ENCODE data around the gene UBE2M.

The UBE2M gene

DNA sequence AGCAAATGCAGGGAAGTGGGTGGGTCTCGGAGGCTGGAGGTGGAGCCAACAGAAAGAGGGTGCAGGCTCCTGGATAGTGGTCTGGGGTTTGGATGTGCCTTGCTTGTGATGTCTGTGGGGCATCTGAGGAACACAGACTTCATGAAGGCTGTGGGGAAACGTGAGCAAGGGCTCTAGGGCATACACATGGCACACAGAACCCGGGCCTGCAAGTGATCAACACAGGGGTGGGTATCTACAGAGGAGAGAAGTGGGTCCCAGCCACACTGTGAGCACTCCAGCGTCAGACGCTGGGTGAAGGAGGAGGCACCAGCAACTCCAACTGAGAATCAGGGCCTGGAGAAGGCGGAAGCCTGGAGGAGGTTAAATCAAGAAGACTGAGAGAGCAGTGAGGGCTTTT lies 5.4 kb upstream of the UBE2M start:
- TF ChIP-seq, protein P1, sequence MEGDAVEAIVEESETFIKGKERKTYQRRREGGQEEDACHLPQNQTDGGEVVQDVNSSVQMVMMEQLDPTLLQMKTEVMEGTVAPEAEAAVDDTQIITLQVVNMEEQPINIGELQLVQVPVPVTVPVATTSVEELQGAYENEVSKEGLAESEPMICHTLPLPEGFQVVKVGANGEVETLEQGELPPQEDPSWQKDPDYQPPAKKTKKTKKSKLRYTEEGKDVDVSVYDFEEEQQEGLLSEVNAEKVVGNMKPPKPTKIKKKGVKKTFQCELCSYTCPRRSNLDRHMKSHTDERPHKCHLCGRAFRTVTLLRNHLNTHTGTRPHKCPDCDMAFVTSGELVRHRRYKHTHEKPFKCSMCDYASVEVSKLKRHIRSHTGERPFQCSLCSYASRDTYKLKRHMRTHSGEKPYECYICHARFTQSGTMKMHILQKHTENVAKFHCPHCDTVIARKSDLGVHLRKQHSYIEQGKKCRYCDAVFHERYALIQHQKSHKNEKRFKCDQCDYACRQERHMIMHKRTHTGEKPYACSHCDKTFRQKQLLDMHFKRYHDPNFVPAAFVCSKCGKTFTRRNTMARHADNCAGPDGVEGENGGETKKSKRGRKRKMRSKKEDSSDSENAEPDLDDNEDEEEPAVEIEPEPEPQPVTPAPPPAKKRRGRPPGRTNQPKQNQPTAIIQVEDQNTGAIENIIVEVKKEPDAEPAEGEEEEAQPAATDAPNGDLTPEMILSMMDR (IDR thresholded peaks at IDR 0.05; ENCODE audit: unreplicated experiment in 3 of 3) = no peak
- no peaks in the 10 kb centered on the region for H3K9me3 Mint-ChIP-seq
- H3K4me1 Mint-ChIP-seq = peaks cover 5% of the 10 kb centered on the region
- peak overlapping the region in 2 of 3 experiments; percentile 8 to 37 for H3K27ac Mint-ChIP-seq
- peaks cover 4% of the 10 kb centered on the region for H3K36me3 Mint-ChIP-seq (ENCODE audit: low read depth)
- H3K27me3 Mint-ChIP-seq (ENCODE audit: low read depth) = no peaks in the 10 kb centered on the region
- peak overlapping the region in 1 of 3 experiments; percentile 57 for H3K4me3 Mint-ChIP-seq

DNA sequence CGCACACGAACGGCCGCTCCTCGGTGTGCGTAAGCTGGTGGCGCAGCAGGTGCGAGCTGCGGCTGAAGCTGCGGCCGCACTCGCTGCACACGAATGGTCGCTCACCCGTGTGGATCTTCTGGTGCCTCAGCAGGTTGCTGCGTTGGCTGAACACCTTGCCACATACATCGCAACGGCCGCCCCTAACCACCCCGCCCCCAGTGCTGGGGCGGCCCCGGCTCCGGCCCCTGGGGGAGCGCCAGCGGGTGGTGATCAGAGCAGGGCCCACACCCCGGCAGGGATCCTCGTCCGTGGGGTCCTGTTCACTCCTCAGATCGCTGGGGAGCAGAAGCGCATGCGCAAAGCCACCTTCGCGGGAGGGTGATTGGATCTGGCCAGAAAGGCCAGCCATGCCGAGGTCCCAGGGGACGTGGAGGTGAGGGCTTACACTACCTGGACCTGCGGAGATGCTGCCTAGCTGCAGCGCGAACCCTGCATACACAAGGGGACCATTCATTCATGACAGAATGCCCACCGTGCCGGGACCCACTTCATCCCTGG lies 4.7 kb upstream of the UBE2M start:
- H3K4me1 Mint-ChIP-seq = peaks cover 5% of the 10 kb centered on the region

DNA sequence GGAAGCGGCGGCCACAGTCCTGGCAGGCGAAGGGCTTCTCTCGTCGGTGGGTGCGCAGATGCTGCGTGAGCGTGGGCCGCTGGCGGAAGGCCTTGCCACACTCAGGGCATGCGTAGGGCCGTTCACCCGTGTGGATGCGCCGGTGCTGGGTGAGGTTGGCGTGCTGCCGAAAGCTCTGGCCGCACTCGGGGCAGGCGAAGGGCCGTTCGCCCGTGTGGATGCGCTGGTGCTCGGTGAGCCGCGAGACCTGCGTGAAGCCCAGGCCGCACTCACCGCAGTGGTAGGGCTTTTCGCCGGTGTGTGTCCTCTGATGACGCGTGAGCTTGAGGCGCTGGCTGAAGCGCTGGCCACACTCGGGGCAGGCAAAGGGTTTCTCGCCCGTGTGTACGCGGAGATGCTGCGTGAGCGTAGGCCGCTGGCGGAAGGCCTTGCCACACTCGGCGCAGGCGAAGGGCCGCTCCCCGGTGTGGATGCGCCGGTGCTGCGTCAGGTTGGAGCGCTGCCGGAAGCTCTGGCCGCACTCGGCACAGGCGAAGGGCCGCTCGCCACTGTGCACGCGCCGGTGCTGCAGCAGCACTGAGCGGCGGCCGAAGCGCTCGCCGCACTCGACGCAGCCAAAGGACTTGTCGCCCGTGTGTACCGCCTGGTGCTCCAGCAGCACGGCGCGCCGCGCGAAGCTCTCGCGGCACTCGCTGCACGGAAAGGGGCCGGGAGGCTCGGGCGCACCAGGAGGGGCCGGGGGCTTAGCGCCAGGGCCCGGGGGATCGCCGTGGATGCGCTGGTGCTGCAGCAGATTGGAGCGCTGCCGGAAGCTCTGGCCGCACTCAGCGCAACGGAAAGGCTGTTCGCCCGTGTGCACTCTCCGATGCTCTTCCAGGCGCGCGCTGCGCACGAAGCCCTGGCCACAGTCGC lies 4.0 kb upstream of the UBE2M start:
- TF ChIP-seq, protein P1 (IDR thresholded peaks at IDR 0.05; ENCODE audit: unreplicated experiment in 3 of 3) = no peak
- no peaks in the 10 kb centered on the region for H3K9me3 Mint-ChIP-seq
- H3K36me3 Mint-ChIP-seq (ENCODE audit: low read depth) = peaks cover 4% of the 10 kb centered on the region
- H3K27ac Mint-ChIP-seq = no peak overlapping the region
- peaks cover 5% of the 10 kb centered on the region for H3K4me1 Mint-ChIP-seq
- H3K27me3 Mint-ChIP-seq (ENCODE audit: low read depth) = peaks cover 4% of the 10 kb centered on the region
- H3K4me3 Mint-ChIP-seq = no peak overlapping the region

More for the DNA sequence above, 4.7 kb upstream of the UBE2M start:
- Mint-ChIP-seq H3K4me3 (no peak overlapping the region), H3K27me3 (ENCODE audit: low read depth) (no peaks in the 10 kb centered on the region), H3K9me3 (no peaks in the 10 kb centered on the region), H3K36me3 (ENCODE audit: low read depth) (peaks cover 4% of the 10 kb centered on the region), H3K27ac (peak overlapping the region in 1 of 3 experiments; percentile 8)
- TF ChIP-seq, protein P1 (IDR thresholded peaks at IDR 0.05; ENCODE audit: unreplicated experiment in 3 of 3) = no peak

DNA sequence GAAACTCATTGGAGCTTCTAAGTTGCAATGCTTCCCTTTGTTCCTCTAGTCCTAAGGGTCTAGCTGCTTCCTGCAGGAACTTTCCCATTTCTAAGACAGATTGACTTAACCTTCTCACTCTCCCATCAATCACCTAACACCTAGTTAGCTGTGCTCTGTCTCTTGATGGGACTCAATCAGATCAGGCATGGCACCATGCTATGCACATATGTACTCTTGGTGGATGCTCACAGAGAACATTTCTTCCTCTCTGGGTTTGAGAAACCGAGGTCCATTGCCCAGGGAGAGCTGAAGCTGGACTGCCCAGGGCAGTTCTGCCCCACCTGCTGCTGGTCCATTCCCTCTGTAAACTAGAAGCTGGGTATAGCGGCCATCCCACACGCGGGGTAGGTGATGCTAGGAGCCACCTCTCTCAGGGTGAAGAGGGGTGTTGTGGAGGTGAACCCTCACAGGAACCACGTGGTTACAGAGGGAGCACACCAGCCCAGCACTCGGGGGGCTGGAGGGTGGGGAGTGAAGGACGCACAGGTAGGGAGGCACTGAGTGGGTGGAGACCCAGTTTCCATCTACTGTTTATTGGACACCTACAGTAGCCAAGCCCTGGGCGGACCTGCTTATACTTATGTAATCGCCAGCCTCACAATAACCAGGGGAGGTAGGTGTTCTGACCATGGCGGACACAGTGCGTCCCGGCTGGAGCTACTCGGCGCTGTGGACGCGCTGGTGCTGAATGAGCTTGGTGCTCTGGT lies 3.1 kb upstream of the UBE2M start:
- Mint-ChIP-seq H3K9me3 (no peaks in the 10 kb centered on the region), H3K27me3 (ENCODE audit: low read depth) (peaks cover 4% of the 10 kb centered on the region), H3K4me1 (peaks cover 13% of the 10 kb centered on the region), H3K36me3 (ENCODE audit: low read depth) (peaks cover 9% of the 10 kb centered on the region), H3K27ac (peak overlapping the region in 2 of 3 experiments; percentile 54 to 74), H3K4me3 (peak overlapping the region; percentile 38 to 63 (median 48))
- TF ChIP-seq, protein P1 (IDR thresholded peaks at IDR 0.05; ENCODE audit: unreplicated experiment in 3 of 3) = no peak

DNA sequence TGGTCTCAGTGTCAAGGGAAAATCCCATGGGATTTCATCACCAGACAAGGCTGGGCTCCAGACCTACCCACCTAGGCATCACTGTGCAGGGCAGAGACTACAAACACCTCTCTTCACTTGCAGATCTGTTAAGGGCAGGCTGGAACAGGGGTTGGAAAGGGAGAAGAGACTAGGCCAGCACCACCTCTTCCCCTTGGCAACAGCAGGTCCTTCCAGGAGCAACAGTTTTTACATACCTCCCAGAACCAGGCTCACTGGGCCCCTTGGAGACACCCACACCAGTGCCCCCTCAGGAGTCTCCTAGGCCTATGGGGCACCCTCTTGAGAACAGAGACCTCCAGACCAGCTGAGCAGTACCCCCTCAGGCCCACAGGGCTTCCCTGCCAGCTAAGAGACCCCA lies 2.5 kb upstream of the UBE2M start:
- Mint-ChIP-seq H3K9me3 (no peaks in the 10 kb centered on the region), H3K4me1 (peaks cover 17% of the 10 kb centered on the region), H3K27me3 (ENCODE audit: low read depth) (peaks cover 4% of the 10 kb centered on the region), H3K4me3 (peak overlapping the region; percentile 63 to 98 (median 96)), H3K36me3 (ENCODE audit: low read depth) (peaks cover 14% of the 10 kb centered on the region), H3K27ac (peak overlapping the region in 1 of 3 experiments; percentile 74)
- TF ChIP-seq, protein P1 (IDR thresholded peaks at IDR 0.05; ENCODE audit: unreplicated experiment in 3 of 3) = no peak
